Measurements from ENCODE around the gene ZDHHC13.

- TF ChIP-seq POLR2A (IDR thresholded peaks at IDR 0.05; ENCODE audit: low read depth, low read length) (no peak), POLR2AphosphoS5 (IDR thresholded peaks at IDR 0.05; ENCODE audit: low read depth, low read length) (no peak), TAF1 (IDR thresholded peaks at IDR 0.05; ENCODE audit: low read depth, low read length) (no peak)
Measured at GRCh38 chr11:19193916-19194315, 76.9 kb downstream of the ZDHHC13 start.
